ENCODE measurements around the gene HDGF. TPM values are rescaled to one million over a fixed set of nuclear protein-coding genes. Genes with fewer than 3 reads are reported as not detected.
A peak's percentile ranks its signal among the peaks of the same experiment; 100 is the strongest.

The HDGF gene
- polyA plus RNA-seq, 1 experiment: 155 TPM

DNA sequence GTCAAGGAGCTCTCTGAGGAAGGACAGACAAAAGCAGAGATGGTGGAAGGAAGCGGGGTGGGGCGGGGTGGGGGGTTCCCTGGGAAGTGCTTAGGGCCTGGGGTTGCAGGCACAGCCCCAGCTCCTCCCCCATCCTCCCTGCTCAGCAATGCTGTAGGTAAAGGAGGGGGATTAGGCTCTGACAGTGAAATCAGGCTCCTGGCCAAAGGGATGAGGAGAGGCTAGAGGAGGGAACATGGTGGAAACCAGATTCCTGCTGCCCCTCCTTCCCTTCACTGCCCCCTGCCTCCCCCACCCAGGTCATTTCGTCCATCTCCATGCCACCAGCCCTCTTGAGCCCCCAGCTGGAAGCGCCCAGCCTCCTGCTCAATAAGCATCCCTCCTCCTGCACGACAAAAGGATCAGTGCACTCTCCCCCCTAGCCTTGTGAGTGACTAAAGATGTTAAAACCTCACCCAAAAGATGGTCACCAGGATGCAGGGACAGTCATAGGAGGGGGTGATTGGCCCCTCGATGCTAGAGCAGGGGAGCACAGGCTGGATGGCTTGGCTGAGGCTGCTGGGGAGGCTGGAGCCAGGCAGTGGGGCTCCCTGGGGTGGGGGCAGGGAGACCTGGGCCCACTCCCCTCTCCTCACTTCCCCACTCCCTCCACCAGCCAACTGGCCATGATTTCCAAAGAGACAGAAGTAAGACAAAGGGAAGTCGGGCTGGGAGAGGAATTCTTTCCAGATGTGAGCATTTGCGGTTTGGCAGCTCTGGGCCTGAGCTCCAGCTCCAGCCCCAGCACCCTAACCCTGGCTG lies 43.9 kb downstream of the HDGF start:
- Histone ChIP-seq H3K9me3 (ENCODE audit: control insufficient read depth, insufficient read depth, low read length) (no peaks in the 10 kb centered on the region), H3K27me3 (ENCODE audit: control insufficient read depth, insufficient read depth, low read length) (no peaks in the 10 kb centered on the region), H3K27ac (ENCODE audit: low read depth, low read length) (peak overlapping the region; percentile 82), H3K4me3 (ENCODE audit: low read depth, low read length) (no peak overlapping the region)
- ChIA-PET POLR2A (interaction anchor here (1.0 to 4.3 kb wide), 3 partner anchors 13 to 18 kb away, joined by 4 to 18 read pairs (median 8); no protein-coding TSS in a partner anchor), CTCF (interaction anchor here (0.6 to 13.7 kb wide), 10 partner anchors 8 to 188 kb away, joined by 3 to 233 read pairs (median 10); partner anchors contain the start of genes ISG20L2, METTL25B and NES)
- no peak for TF ChIP-seq CTCF (IDR thresholded peaks at IDR 0.05; ENCODE audit: low read depth, low read length)
- DNase-seq (ENCODE audit: low read depth, low spot score): no peak

GRCh38 chr1:156706657-156707416 lies 44.6 kb downstream of the HDGF start:
- no peak for TF ChIP-seq CTCF (IDR thresholded peaks at IDR 0.05; ENCODE audit: low read depth, low read length)
- Histone ChIP-seq H3K4me3 (ENCODE audit: low read depth, low read length) (no peak overlapping the region), H3K9me3 (ENCODE audit: control insufficient read depth, insufficient read depth, low read length) (no peaks in the 10 kb centered on the region), H3K27ac (ENCODE audit: low read depth, low read length) (peak overlapping the region; percentile 57), H3K27me3 (ENCODE audit: control insufficient read depth, insufficient read depth, low read length) (no peaks in the 10 kb centered on the region)
- ChIA-PET CTCF (interaction anchor here (0.6 to 13.7 kb wide), 21 partner anchors 9 to 189 kb away, joined by 3 to 233 read pairs (median 7); partner anchors contain the start of genes ISG20L2, METTL25B and NES), POLR2A (interaction anchor here (1.0 to 4.3 kb wide), 3 partner anchors 12 to 17 kb away, joined by 4 to 18 read pairs (median 8); no protein-coding TSS in a partner anchor)
- DNase-seq (ENCODE audit: low read depth, low spot score): no peak

- TF ChIP-seq CTCF (IDR thresholded peaks at IDR 0.05; ENCODE audit: low read depth, low read length): peak; percentile 76
- no peaks in the 10 kb centered on the region for H3K9me3 ChIP-seq (ENCODE audit: control insufficient read depth, insufficient read depth, low read length)
- POLR2A ChIA-PET: interaction anchor here (0.5 to 4.3 kb wide), 5 partner anchors 12 to 105 kb away, joined by 3 to 18 read pairs (median 5); partner anchors contain the start of genes ISG20L2 and METTL25B
- no peak for DNase-seq (ENCODE audit: low read depth, low spot score)
- CTCF ChIA-PET: interaction anchor here (0.8 to 13.7 kb wide), 23 partner anchors 8 to 361 kb away, joined by 3 to 233 read pairs (median 7); partner anchors contain the start of genes ISG20L2, METTL25B and NES
- H3K27me3 ChIP-seq (ENCODE audit: control insufficient read depth, insufficient read depth, low read length): no peaks in the 10 kb centered on the region
- H3K27ac ChIP-seq (ENCODE audit: low read depth, low read length): peak overlapping the region; percentile 57
- peak overlapping the region; percentile 52 for H3K4me3 ChIP-seq (ENCODE audit: low read depth, low read length)
These were observed 45.4 kb downstream of the HDGF start for GRCh38 chr1:156705918-156706656.

GRCh38 chr1:156705321-156705917 lies 46.1 kb downstream of the HDGF start, which contains the start of gene CRABP2:
Gene CRABP2 (minus strand): TSS chr1:156705583. CDS start chr1:156705446, 137 bp downstream.
- H3K27me3 ChIP-seq (ENCODE audit: control insufficient read depth, insufficient read depth, low read length): no peaks in the 10 kb centered on the region
- no peak for TF ChIP-seq CTCF (IDR thresholded peaks at IDR 0.05; ENCODE audit: low read depth, low read length)
- H3K4me3 ChIP-seq (ENCODE audit: low read depth, low read length): peak within 1 kb of the TSS; percentile 52
- CTCF ChIA-PET: interaction anchor here (0.8 to 13.7 kb wide), 20 partner anchors 8 to 361 kb away, joined by 3 to 233 read pairs (median 7); partner anchors contain the start of genes ISG20L2, METTL25B and NES
- H3K27ac ChIP-seq (ENCODE audit: low read depth, low read length): peak within 1 kb of the TSS; percentile 57
- H3K9me3 ChIP-seq (ENCODE audit: control insufficient read depth, insufficient read depth, low read length): no peaks in the 10 kb centered on the region
- POLR2A ChIA-PET: interaction anchor here (0.5 to 4.3 kb wide), 5 partner anchors 8 to 30 kb away, joined by 3 to 18 read pairs (median 5); partner anchors contain the start of genes ISG20L2 and METTL25B
- no peak for DNase-seq (ENCODE audit: low read depth, low spot score)
